Naive thymus-derived CD4-positive, alpha-beta T cell (primary cell): ENCODE results near the gene TLE7. TPM values are rescaled to one million over a fixed set of nuclear protein-coding genes. Genes with fewer than 3 reads are reported as not detected.

Source experiments
- ATAC-seq: fragments of 150-1000 bp; cut with Tn5 transposase; 2 replicates; pipeline ENCODE4 v1.10.0; 2021; ENCODE audit warnings: mild to moderate bottlenecking, moderate library complexity
- CTCF ChIA-PET: fragments of 350-600 bp; sonication (Branson Sonifier 250); formaldehyde crosslinking; loops from one replicate; lab custom pipeline; 2021; ENCODE audit warnings: antibody characterized with exemption; lab: Charles Lee
- POLR2A ChIA-PET: fragments of 350-600 bp; sonication (Branson Sonifier 250); formaldehyde crosslinking; loops from one replicate; lab custom pipeline; 2021; ENCODE audit warnings: antibody characterized with exemption, inconsistent platforms; lab: Charles Lee
- DNase-seq, 9 donors: peaks; one replicate each; pipeline versions ENCODE4 v3.0.0 to v3.0.0-alpha.2; 2020 to 2022; ENCODE audit warnings: mixed read lengths in 1 of 9
- H3K27ac ChIP-seq: one replicate; pipeline ENCODE4 v1.7.0; 2013; ENCODE audit warnings: mild to moderate bottlenecking, low read depth, low read length, moderate library complexity
- H3K27me3 ChIP-seq, 2 donors: one replicate each; pipeline ENCODE4 v1.7.0; 2013; ENCODE audit warnings: low read length in 2 of 2, mild to moderate bottlenecking in 2 of 2, moderate library complexity in 2 of 2; ENCODE audit not compliant: control insufficient read depth in 2 of 2, insufficient read depth in 2 of 2
- H3K36me3 ChIP-seq, 3 experiments: 1 replicate in 2 of 3; 2 replicates in 1 of 3; pipeline ENCODE4 v1.7.0; 2013; ENCODE audit warnings: low read length in 3 of 3, mild to moderate bottlenecking in 3 of 3, moderate library complexity in 1 of 3; ENCODE audit not compliant: insufficient read depth in 3 of 3, control insufficient read depth in 2 of 3
- H3K4me1 ChIP-seq, 2 donors: one replicate each; pipeline ENCODE4 v1.7.0; 2013; ENCODE audit warnings: low read length in 2 of 2, mild to moderate bottlenecking in 2 of 2, moderate library complexity in 1 of 2; ENCODE audit not compliant: control insufficient read depth in 2 of 2, insufficient read depth in 2 of 2
- H3K4me3 ChIP-seq: 2 replicates; pipeline ENCODE4 v1.7.0; 2013; ENCODE audit warnings: mild to moderate bottlenecking, low read length
- H3K9me3 ChIP-seq, 3 experiments: 1 replicate in 2 of 3; 2 replicates in 1 of 3; pipeline ENCODE4 v1.7.0; 2013; ENCODE audit warnings: low read length in 3 of 3; ENCODE audit not compliant: control insufficient read depth in 2 of 3
- H3K27ac Mint-ChIP-seq, 9 donors: one replicate each; pipeline ENCODE4 v1.8.0; 2020 to 2022; ENCODE audit warnings: mixed read lengths in 9 of 9, mild to moderate bottlenecking in 8 of 9, moderate library complexity in 5 of 9, inconsistent platforms in 2 of 9
- H3K27me3 Mint-ChIP-seq, 5 donors: one replicate each; pipeline ENCODE4 v1.8.0; 2021 to 2022; ENCODE audit warnings: mixed read lengths in 5 of 5, mild to moderate bottlenecking in 1 of 5
- H3K36me3 Mint-ChIP-seq, 5 donors: one replicate each; pipeline ENCODE4 v1.8.0; 2020 to 2022; ENCODE audit warnings: mixed read lengths in 5 of 5, mild to moderate bottlenecking in 3 of 5, inconsistent platforms in 1 of 5
- H3K4me1 Mint-ChIP-seq, 7 donors: one replicate each; pipeline ENCODE4 v1.8.0; 2020 to 2022; ENCODE audit warnings: mixed read lengths in 7 of 7, mild to moderate bottlenecking in 3 of 7, inconsistent platforms in 1 of 7
- H3K4me3 Mint-ChIP-seq, 10 donors: one replicate each; pipeline ENCODE4 v1.8.0; 2020 to 2022; ENCODE audit warnings: mild to moderate bottlenecking in 10 of 10, mixed read lengths in 10 of 10, moderate library complexity in 6 of 10, inconsistent platforms in 2 of 10
- H3K9me3 Mint-ChIP-seq, 11 donors: one replicate each; pipeline ENCODE4 v1.8.0; 2020 to 2022; ENCODE audit warnings: mixed read lengths in 11 of 11, mild to moderate bottlenecking in 4 of 11, inconsistent platforms in 1 of 11, moderate library complexity in 1 of 11
- intact Hi-C, 2 donors: fragments of 100-400 bp; cut with micrococcal nuclease; formaldehyde crosslinking; loops; one replicate each; pipeline ENCODE4 v1.15.1; 2023
- polyA plus RNA-seq, 2 donors: library from polyadenylated mRNA; unstranded; fragments of 300-500 nt; fragmentation: Illumina TruSeq; gene quantifications; one replicate each; pipeline ENCODE4 v1.2.3, GENCODE V29; 2021
- total RNA-seq, 6 experiments: library from RNA in 5 of 6; stranded (reverse) in 5 of 6; gene quantifications; 1 replicate in 5 of 6; 2 replicates in 1 of 6; pipeline ENCODE4 v1.2.3 and lab custom pipeline; 2021 to 2026

Gene TLE7
- total and polyA plus RNA-seq, 7 experiments from 2014 or later = not detected

DNA sequence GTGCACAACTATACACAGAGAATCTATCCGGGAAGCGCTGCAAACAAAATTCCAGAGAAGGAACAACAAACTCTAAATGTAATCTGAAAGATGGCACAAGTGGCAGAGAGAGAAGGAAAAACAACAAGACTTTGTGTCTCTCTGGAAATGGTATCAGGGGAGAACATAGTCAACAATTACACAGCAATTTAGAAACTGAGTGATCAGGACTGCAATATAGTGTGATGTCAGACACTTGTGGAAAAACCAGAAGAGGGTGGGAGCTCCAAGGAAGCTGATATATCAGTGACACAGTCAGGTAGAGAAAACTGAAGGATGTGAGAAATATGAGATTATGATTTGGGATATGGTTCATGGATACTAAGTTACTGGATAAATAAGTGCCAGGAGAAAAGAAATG lies 39.1 kb upstream of the TLE7 start:
- Histone ChIP-seq H3K27me3 (no peaks in the 10 kb centered on the region), H3K9me3 (no peaks in the 10 kb centered on the region), H3K36me3 (peaks cover 0 to 24% (median 0%) of the 10 kb centered on the region in 3 experiments), H3K27ac (no peak overlapping the region), H3K4me3 (no peak overlapping the region), H3K4me1 (peaks cover 7 to 10% of the 10 kb centered on the region in 2 donors)
- Mint-ChIP-seq H3K9me3 (peaks cover 0 to 1% (median 0%) of the 10 kb centered on the region in 11 donors), H3K4me1 (peaks cover 13 to 23% (median 20%) of the 10 kb centered on the region in 7 donors), H3K4me3 (no peak overlapping the region), H3K27me3 (no peaks in the 10 kb centered on the region), H3K27ac (peak overlapping the region in 2 of 9 donors; percentile 33 to 36), H3K36me3 (peaks cover 7 to 27% (median 23%) of the 10 kb centered on the region in 5 donors)
- ATAC-seq (no peak), DNase-seq (no peak)
- ChIA-PET POLR2A (interaction anchor here (1.0 to 1.5 kb wide), 2 partner anchors 19 to 33 kb away, joined by 4 read pairs; partner anchors contain the start of gene ZNF23), CTCF (interaction anchor here (0.7 kb wide), 1 partner anchor 36 kb away, joined by 3 read pairs; no protein-coding TSS in a partner anchor)
- intact Hi-C loops = loop anchor here in 1 of 2 donors (5.0 kb wide), 1 partner anchor 679 kb away; the partner anchor contains the start of gene VAC14

DNA sequence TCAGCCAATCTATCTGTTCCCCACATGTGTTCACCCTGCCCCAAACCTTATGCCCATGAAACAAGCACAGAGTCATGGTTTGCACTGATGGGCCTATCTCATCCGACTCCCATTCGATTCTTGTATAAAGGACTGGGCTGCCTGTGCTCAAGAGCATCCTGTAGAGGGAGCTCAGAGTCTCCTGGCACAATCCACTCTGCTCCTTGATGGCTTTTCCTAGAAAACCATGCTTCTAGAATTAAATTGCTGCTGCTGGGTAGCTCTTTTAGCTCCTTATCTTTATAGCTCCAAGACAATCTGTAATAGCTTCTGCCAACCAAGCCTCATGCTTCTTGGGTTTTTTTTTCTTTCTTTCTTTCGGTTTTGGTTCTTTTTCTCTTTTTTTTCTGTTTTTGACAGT lies 37.6 kb upstream of the TLE7 start:
- no peaks in the 10 kb centered on the region for H3K27me3 ChIP-seq
- ATAC-seq = no peak
- CTCF ChIA-PET = interaction anchor here (0.6 to 0.9 kb wide), 2 partner anchors 1003 to 1141 kb away, joined by 3 to 7 read pairs; no protein-coding TSS in a partner anchor
- H3K9me3 ChIP-seq = no peaks in the 10 kb centered on the region
- Mint-ChIP-seq H3K4me3 (no peak overlapping the region), H3K36me3 (peaks cover 7 to 42% (median 31%) of the 10 kb centered on the region in 5 donors), H3K4me1 (peaks cover 9 to 17% (median 14%) of the 10 kb centered on the region in 7 donors), H3K27me3 (no peaks in the 10 kb centered on the region), H3K27ac (peak overlapping the region in 2 of 9 donors; percentile 15 to 52), H3K9me3 (peaks cover 0 to 1% (median 0%) of the 10 kb centered on the region in 11 donors)
- no peak overlapping the region for H3K27ac ChIP-seq
- DNase-seq = no peak
- no peak overlapping the region for H3K4me3 ChIP-seq
- POLR2A ChIA-PET = interaction anchor here (0.7 kb wide), 1 partner anchor 17 kb away, joined by 5 read pairs; the partner anchor contains the start of gene ZNF23
- H3K36me3 ChIP-seq = peaks cover 0 to 39% (median 0%) of the 10 kb centered on the region in 3 experiments
- intact Hi-C loops = no loop called here
- peaks cover 6 to 7% of the 10 kb centered on the region in 2 donors for H3K4me1 ChIP-seq

DNA sequence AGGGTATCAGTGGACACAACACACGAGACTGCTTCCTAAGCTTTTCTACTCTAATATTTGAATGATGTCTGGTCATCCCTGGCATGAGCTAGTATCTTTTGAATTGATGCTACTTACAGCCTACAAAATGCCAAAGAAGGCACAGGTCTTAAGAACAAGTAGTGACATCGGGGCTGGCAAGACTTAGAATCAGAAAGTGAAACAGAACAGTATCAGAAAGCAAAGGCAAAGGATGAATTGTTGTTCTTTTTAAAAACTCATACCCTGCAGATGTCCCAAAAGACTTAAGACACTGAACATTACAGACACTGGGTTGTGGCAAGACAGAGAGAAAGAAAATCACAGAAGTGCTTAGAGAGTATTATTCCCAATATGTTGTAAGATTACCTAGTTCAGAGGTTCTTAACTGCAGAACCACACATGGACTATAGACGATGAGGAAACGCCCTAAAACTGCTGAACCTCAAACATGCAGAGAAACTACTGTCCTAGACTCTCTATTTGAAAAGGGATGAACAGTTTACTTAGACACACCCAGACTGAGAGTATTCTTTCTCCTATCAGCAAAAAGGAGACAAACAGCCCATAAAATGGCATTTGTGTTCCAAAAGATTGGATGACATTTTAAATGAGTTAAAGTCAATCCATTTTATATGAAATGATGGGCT lies 34.7 kb upstream of the TLE7 start:
- no peaks in the 10 kb centered on the region for H3K4me1 ChIP-seq
- Mint-ChIP-seq H3K9me3 (peaks cover 0 to 2% (median 0%) of the 10 kb centered on the region in 11 donors), H3K27ac (peak overlapping the region in 2 of 9 donors; percentile 72 to 85), H3K4me3 (peak overlapping the region in 1 of 10 donors; percentile 13), H3K36me3 (peaks cover 7 to 61% (median 38%) of the 10 kb centered on the region in 5 donors), H3K27me3 (no peaks in the 10 kb centered on the region), H3K4me1 (peaks cover 0 to 5% (median 0%) of the 10 kb centered on the region in 7 donors)
- H3K36me3 ChIP-seq = peaks cover 0 to 40% (median 0%) of the 10 kb centered on the region in 3 experiments
- H3K9me3 ChIP-seq = no peaks in the 10 kb centered on the region
- ChIA-PET POLR2A (no interaction called here), CTCF (no interaction called here)
- no peaks in the 10 kb centered on the region for H3K27me3 ChIP-seq
- no peak for DNase-seq
- no peak overlapping the region for H3K4me3 ChIP-seq
- ATAC-seq = no peak
- intact Hi-C loops = no loop called here
- no peak overlapping the region for H3K27ac ChIP-seq

DNA sequence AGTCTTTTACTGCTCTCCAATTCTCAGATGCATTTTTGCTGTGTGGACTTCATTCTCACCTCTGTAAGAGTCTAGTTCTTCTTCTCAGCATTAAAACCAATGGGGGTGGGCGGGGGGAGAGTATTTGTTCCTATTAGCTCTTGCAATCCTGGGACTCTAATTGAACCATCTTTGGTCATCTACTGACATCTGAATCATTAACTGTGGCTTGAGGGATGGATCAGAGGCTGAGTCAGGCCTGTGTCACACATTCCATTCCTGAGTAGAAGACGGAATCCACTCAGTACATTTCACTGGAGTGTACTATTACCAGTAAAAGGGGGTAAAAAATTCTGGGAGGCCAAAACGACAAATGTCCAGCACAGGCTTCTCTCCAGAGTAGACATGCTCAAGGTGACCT lies 33.0 kb upstream of the TLE7 start:
- H3K4me1 Mint-ChIP-seq = peaks cover 0 to 5% (median 0%) of the 10 kb centered on the region in 7 donors
- Histone ChIP-seq H3K4me1 (no peaks in the 10 kb centered on the region), H3K27ac (no peak overlapping the region), H3K4me3 (no peak overlapping the region), H3K27me3 (no peaks in the 10 kb centered on the region), H3K36me3 (peaks cover 0 to 40% (median 0%) of the 10 kb centered on the region in 3 experiments), H3K9me3 (no peaks in the 10 kb centered on the region)
- CTCF ChIA-PET = no interaction called here
- peaks cover 7 to 69% (median 41%) of the 10 kb centered on the region in 5 donors for H3K36me3 Mint-ChIP-seq
- POLR2A ChIA-PET = no interaction called here
- H3K4me3 Mint-ChIP-seq = no peak overlapping the region
- no peaks in the 10 kb centered on the region for H3K27me3 Mint-ChIP-seq
- DNase-seq (no peak), ATAC-seq (no peak)
- H3K9me3 Mint-ChIP-seq = peaks cover 0 to 3% (median 0%) of the 10 kb centered on the region in 11 donors
- intact Hi-C loops = no loop called here
- no peak overlapping the region for H3K27ac Mint-ChIP-seq

DNA sequence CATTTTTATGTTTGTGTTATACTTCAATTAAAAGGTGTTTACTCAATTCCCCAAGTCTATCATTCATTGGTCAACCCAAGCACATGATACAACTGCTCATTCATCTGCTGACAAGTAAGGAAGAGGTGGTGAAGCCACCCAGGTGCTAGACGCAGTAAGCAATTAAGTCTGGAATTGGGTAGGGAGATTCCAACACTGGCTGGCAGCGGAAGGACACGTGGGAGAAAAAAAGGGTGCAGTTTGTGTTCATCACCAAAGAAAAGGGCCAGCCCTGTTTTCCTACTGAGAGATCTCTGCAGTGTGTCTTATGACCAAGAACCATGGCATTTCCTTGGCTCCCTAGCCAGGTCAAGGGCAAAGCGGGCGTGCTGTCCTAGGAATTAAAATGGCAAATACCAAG lies 32.0 kb upstream of the TLE7 start:
- no peaks in the 10 kb centered on the region for H3K9me3 ChIP-seq

DNA sequence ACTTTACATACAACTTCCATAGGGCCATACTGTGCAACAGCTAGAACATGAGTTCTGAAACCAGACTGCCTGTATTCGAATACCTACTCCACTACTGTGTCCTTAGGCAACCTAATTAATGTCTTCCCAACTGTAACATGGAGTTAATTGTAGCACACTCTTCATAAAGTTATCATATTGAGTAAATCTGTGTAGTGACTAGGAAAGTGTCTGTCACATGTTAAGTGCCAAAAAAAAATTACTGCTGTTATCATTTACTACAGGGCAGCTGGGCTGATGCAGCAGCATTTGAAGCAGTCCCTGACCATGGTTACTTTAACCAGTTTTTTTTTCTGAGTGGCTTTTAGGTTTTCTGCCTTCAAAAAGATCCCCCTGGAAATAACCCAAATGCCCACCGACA lies 31.1 kb upstream of the TLE7 start:
- Mint-ChIP-seq H3K4me1 (peaks cover 0 to 5% (median 0%) of the 10 kb centered on the region in 7 donors), H3K27me3 (no peaks in the 10 kb centered on the region), H3K4me3 (no peak overlapping the region), H3K36me3 (peaks cover 7 to 69% (median 42%) of the 10 kb centered on the region in 5 donors), H3K9me3 (peaks cover 0 to 1% (median 0%) of the 10 kb centered on the region in 11 donors), H3K27ac (no peak overlapping the region)
- H3K27ac ChIP-seq = no peak overlapping the region
- H3K9me3 ChIP-seq = no peaks in the 10 kb centered on the region
- H3K4me3 ChIP-seq = no peak overlapping the region
- DNase-seq = no peak
- H3K27me3 ChIP-seq = no peaks in the 10 kb centered on the region
- H3K4me1 ChIP-seq = no peaks in the 10 kb centered on the region
- CTCF ChIA-PET = no interaction called here
- intact Hi-C loops = no loop called here
- peaks cover 0 to 35% (median 0%) of the 10 kb centered on the region in 3 experiments for H3K36me3 ChIP-seq
- ATAC-seq = no peak
- POLR2A ChIA-PET = no interaction called here

More for the DNA sequence above, 32.0 kb upstream of the TLE7 start:
- H3K27me3 Mint-ChIP-seq = no peaks in the 10 kb centered on the region
- no peaks in the 10 kb centered on the region for H3K27me3 ChIP-seq
- intact Hi-C loops = no loop called here
- peaks cover 0 to 5% (median 0%) of the 10 kb centered on the region in 7 donors for H3K4me1 Mint-ChIP-seq
- peaks cover 0 to 1% (median 0%) of the 10 kb centered on the region in 11 donors for H3K9me3 Mint-ChIP-seq
- POLR2A ChIA-PET = no interaction called here
- ATAC-seq = no peak
- H3K4me3 ChIP-seq = no peak overlapping the region
- no peak for DNase-seq
- CTCF ChIA-PET = no interaction called here
- peaks cover 0 to 40% (median 0%) of the 10 kb centered on the region in 3 experiments for H3K36me3 ChIP-seq
- H3K36me3 Mint-ChIP-seq = peaks cover 7 to 76% (median 46%) of the 10 kb centered on the region in 5 donors
- no peak overlapping the region for H3K27ac Mint-ChIP-seq
- no peak overlapping the region for H3K4me3 Mint-ChIP-seq
- H3K27ac ChIP-seq = no peak overlapping the region
- no peaks in the 10 kb centered on the region for H3K4me1 ChIP-seq
